ENCODE measurements around the gene ANKRD13B. TPM values are rescaled to one million over a fixed set of nuclear protein-coding genes. Genes with fewer than 3 reads are reported as not detected.

Gene ANKRD13B
- total RNA-seq, 1 experiment from 2014 or later: 45.5 TPM

GRCh38 chr17:29613352-29613837 is 20.5 kb downstream of the ANKRD13B start:
- peak; percentile 99 for DNase-seq (ENCODE audit: low spot score)
- peak; percentile 54 for ATAC-seq
- Mint-ChIP-seq H3K4me1 (peaks cover 27% of the 10 kb centered on the region), H3K27ac (no peak overlapping the region), H3K36me3 (peaks cover 4% of the 10 kb centered on the region; the same call in 1 of the 2 replicates), H3K9me3 (no peaks in the 10 kb centered on the region), H3K4me3 (peak overlapping the region; percentile 61), H3K27me3 (ENCODE audit: low read depth) (peaks cover 54% of the 10 kb centered on the region)
- POLR2A ChIA-PET: interaction anchor here (0.8 to 1.1 kb wide), 3 partner anchors 9 to 21 kb away, joined by 3 read pairs; partner anchors contain the start of genes ANKRD13B and CORO6
- CTCF ChIA-PET: interaction anchor here (0.5 to 9.2 kb wide), 28 partner anchors 9 to 466 kb away, joined by 3 to 272 read pairs (median 5); partner anchors contain the start of genes ABHD15, ANKRD13B, CORO6 and SSH2
- TF ChIP-seq ATF3 (CRISPR knock-in tag; conservative IDR thresholded peaks at IDR 0.05): 0 out of 2 replicates have a peak, but pooled peaks have one; percentile 70
- peak; percentile 55; the same call in 1 of the 2 replicates for TF ChIP-seq ZNF121 (CRISPR knock-in tag; IDR thresholded peaks at IDR 0.05)
- peak; percentile 98 for TF ChIP-seq ETV6 (CRISPR knock-in tag; IDR thresholded peaks at IDR 0.05)
- peak; percentile 80; the same call in 1 of the 2 replicates for TF ChIP-seq ATF2 (CRISPR knock-in tag; IDR thresholded peaks at IDR 0.05; ENCODE audit: borderline replicate concordance, low read depth)
- peak; percentile 98 for TF ChIP-seq FOXP4 (CRISPR knock-in tag; IDR thresholded peaks at IDR 0.05)
- no peak for TF ChIP-seq RORB (CRISPR knock-in tag; IDR thresholded peaks at IDR 0.05)
- TF ChIP-seq EMX1 (CRISPR knock-in tag; IDR thresholded peaks at IDR 0.05): 0 out of 2 replicates have a peak, but pooled peaks have one; percentile 60
- peak; percentile 97; the same call in 1 of the 2 replicates for TF ChIP-seq FOXP1 (CRISPR knock-in tag; IDR thresholded peaks at IDR 0.05; ENCODE audit: borderline replicate concordance)
- TF ChIP-seq HMGA2 (CRISPR knock-in tag; IDR thresholded peaks at IDR 0.05): no peak
- no peak for TF ChIP-seq ERG (CRISPR knock-in tag; IDR thresholded peaks at IDR 0.05)
- peak; percentile 85 for TF ChIP-seq CTCF (IDR thresholded peaks at IDR 0.05)
- TF ChIP-seq ZNF425 (CRISPR knock-in tag; conservative IDR thresholded peaks at IDR 0.05): no peak
- peak; percentile 88 for TF ChIP-seq CBFB (CRISPR knock-in tag; IDR thresholded peaks at IDR 0.05; ENCODE audit: low read depth)
- TF ChIP-seq FOXK1 (CRISPR knock-in tag; IDR thresholded peaks at IDR 0.05): peak; percentile 93
- TF ChIP-seq SMAD4 (CRISPR knock-in tag; IDR thresholded peaks at IDR 0.05): peak; percentile 71; the same call in 1 of the 2 replicates
- TF ChIP-seq SMAD3 (CRISPR knock-in tag; IDR thresholded peaks at IDR 0.05; ENCODE audit: borderline replicate concordance): no peak; the same call in none of the 2 replicates
- TF ChIP-seq E2F1 (CRISPR knock-in tag; IDR thresholded peaks at IDR 0.05): peak; percentile 90; the same call in 1 of the 2 replicates
- peak; percentile 49; the same call in 1 of the 2 replicates for TF ChIP-seq ZNF138 (CRISPR knock-in tag; conservative IDR thresholded peaks at IDR 0.05)
- no peak for TF ChIP-seq ATF6 (CRISPR knock-in tag; IDR thresholded peaks at IDR 0.05)
- no peak for TF ChIP-seq MXD4 (CRISPR knock-in tag; IDR thresholded peaks at IDR 0.05; ENCODE audit: borderline replicate concordance)
- peak; percentile 100 for TF ChIP-seq MAX (CRISPR knock-in tag; IDR thresholded peaks at IDR 0.05)
- peak; percentile 84; the same call in 1 of the 2 replicates for TF ChIP-seq KAT7 (CRISPR knock-in tag; IDR thresholded peaks at IDR 0.05; ENCODE audit: borderline replicate concordance)
- no peak for TF ChIP-seq ZNF219 (CRISPR knock-in tag; IDR thresholded peaks at IDR 0.05; ENCODE audit: borderline replicate concordance)

Data from WTC11 (cell line).